ENCODE results near the gene PRKAG2. TPM values are rescaled to one million over a fixed set of nuclear protein-coding genes. Genes with fewer than 3 reads are reported as not detected.

PRKAG2 gene
- polyA plus RNA-seq, 3 donors, result 29.2 to 59.8 (median 30.9) TPM

GRCh38 chr7:151616443-151617213 is 260.3 kb downstream of the PRKAG2 start:
- Histone ChIP-seq H3K27ac (ENCODE audit: low read depth in 1 of 2, low read length in 2 of 2) (no peak overlapping the region), H3K4me2 (replicated peaks; ENCODE audit: extremely low read depth, low read length, poor library complexity, severe bottlenecking) (no peak overlapping the region), H3K9me3 (replicated peaks in 1 of 2; ENCODE audit: control insufficient read depth in 1 of 2, insufficient read depth in 1 of 2, low read length in 2 of 2) (no peaks in the 10 kb centered on the region), H4K20me1 (ENCODE audit: insufficient read depth, low read length) (peaks cover 88% of the 10 kb centered on the region), H3K4me3 (replicated peaks in 1 of 3; ENCODE audit: low read depth in 2 of 3, low read length in 3 of 3) (no peak overlapping the region), H3K9ac (ENCODE audit: insufficient read depth, low read length, poor library complexity, severe bottlenecking) (no peak overlapping the region), H3K27me3 (ENCODE audit: control insufficient read depth in 2 of 2, insufficient read depth in 2 of 2, low read length in 2 of 2) (no peaks in the 10 kb centered on the region), H3K4me1 (ENCODE audit: control insufficient read depth in 1 of 2, insufficient read depth in 2 of 2, low read length in 2 of 2) (no peaks in the 10 kb centered on the region), H3K36me3 (replicated peaks in 1 of 2; ENCODE audit: control insufficient read depth in 1 of 2, insufficient read depth in 2 of 2, low read length in 2 of 2) (peaks cover 26 to 69% of the 10 kb centered on the region in 2 donors), H3K79me2 (ENCODE audit: insufficient read depth, low read length) (peaks cover 20% of the 10 kb centered on the region), H2AFZ (ENCODE audit: insufficient read depth, low read depth, low read length, poor library complexity, severe bottlenecking) (no peak overlapping the region)
- DNase-seq, result no peak
- H3K27me3 Mint-ChIP-seq (ENCODE audit: low read depth in 3 of 3), result peaks cover 0 to 2% (median 0%) of the 10 kb centered on the region in 3 donors
- no peaks in the 10 kb centered on the region for H3K4me1 Mint-ChIP-seq
- 87% methylated on average over 16 of the region's 19 CpGs for WGBS (ENCODE audit: insufficient coverage)
- peaks cover 35 to 69% of the 10 kb centered on the region in 2 donors for H3K36me3 Mint-ChIP-seq
- TF ChIP-seq CTCF (IDR thresholded peaks at IDR 0.05), result no peak
- H3K27ac Mint-ChIP-seq, result peak overlapping the region in 3 of 7 donors; percentile 7 to 55 (median 9)
- intact Hi-C loops (cut with micrococcal nuclease), result no loop called here
- no peak overlapping the region for H3K4me3 Mint-ChIP-seq
- peaks cover 0 to 2% (median 0%) of the 10 kb centered on the region in 7 donors for H3K9me3 Mint-ChIP-seq

GRCh38 chr7:151615784-151616183 is 261.1 kb downstream of the PRKAG2 start:
- DNase-seq, result no peak
- H4K20me1 ChIP-seq (ENCODE audit: insufficient read depth, low read length), result peaks cover 88% of the 10 kb centered on the region
- intact Hi-C loops (cut with micrococcal nuclease), result no loop called here
- H3K9ac ChIP-seq (ENCODE audit: insufficient read depth, low read length, poor library complexity, severe bottlenecking), result no peak overlapping the region
- H3K4me2 ChIP-seq (replicated peaks; ENCODE audit: extremely low read depth, low read length, poor library complexity, severe bottlenecking), result no peak overlapping the region
- no peak overlapping the region for H3K27ac ChIP-seq (ENCODE audit: low read depth in 1 of 2, low read length in 2 of 2)
- Mint-ChIP-seq H3K27ac (peak overlapping the region in 1 of 7 donors; percentile 24), H3K27me3 (ENCODE audit: low read depth in 3 of 3) (peaks cover 0 to 2% (median 0%) of the 10 kb centered on the region in 3 donors), H3K4me3 (no peak overlapping the region), H3K9me3 (peaks cover 0 to 2% (median 0%) of the 10 kb centered on the region in 7 donors), H3K36me3 (peaks cover 41 to 70% of the 10 kb centered on the region in 2 donors), H3K4me1 (peaks cover 5% of the 10 kb centered on the region)
- H3K4me1 ChIP-seq (ENCODE audit: control insufficient read depth in 1 of 2, insufficient read depth in 2 of 2, low read length in 2 of 2), result no peaks in the 10 kb centered on the region
- no peak overlapping the region for H2AFZ ChIP-seq (ENCODE audit: insufficient read depth, low read depth, low read length, poor library complexity, severe bottlenecking)
- no peak for TF ChIP-seq CTCF (IDR thresholded peaks at IDR 0.05)
- H3K9me3 ChIP-seq (replicated peaks in 1 of 2; ENCODE audit: control insufficient read depth in 1 of 2, insufficient read depth in 1 of 2, low read length in 2 of 2), result no peaks in the 10 kb centered on the region
- H3K79me2 ChIP-seq (ENCODE audit: insufficient read depth, low read length), result peaks cover 20% of the 10 kb centered on the region
- WGBS (ENCODE audit: insufficient coverage), result 100% methylated on average over 2 of the region's 4 CpGs
- H3K36me3 ChIP-seq (replicated peaks in 1 of 2; ENCODE audit: control insufficient read depth in 1 of 2, insufficient read depth in 2 of 2, low read length in 2 of 2), result peaks cover 24 to 69% of the 10 kb centered on the region in 2 donors
- H3K4me3 ChIP-seq (replicated peaks in 1 of 3; ENCODE audit: low read depth in 2 of 3, low read length in 3 of 3), result no peak overlapping the region
- no peaks in the 10 kb centered on the region for H3K27me3 ChIP-seq (ENCODE audit: control insufficient read depth in 2 of 2, insufficient read depth in 2 of 2, low read length in 2 of 2)
